ENCODE measurements around the gene XRCC6.

Gene XRCC6

DNA sequence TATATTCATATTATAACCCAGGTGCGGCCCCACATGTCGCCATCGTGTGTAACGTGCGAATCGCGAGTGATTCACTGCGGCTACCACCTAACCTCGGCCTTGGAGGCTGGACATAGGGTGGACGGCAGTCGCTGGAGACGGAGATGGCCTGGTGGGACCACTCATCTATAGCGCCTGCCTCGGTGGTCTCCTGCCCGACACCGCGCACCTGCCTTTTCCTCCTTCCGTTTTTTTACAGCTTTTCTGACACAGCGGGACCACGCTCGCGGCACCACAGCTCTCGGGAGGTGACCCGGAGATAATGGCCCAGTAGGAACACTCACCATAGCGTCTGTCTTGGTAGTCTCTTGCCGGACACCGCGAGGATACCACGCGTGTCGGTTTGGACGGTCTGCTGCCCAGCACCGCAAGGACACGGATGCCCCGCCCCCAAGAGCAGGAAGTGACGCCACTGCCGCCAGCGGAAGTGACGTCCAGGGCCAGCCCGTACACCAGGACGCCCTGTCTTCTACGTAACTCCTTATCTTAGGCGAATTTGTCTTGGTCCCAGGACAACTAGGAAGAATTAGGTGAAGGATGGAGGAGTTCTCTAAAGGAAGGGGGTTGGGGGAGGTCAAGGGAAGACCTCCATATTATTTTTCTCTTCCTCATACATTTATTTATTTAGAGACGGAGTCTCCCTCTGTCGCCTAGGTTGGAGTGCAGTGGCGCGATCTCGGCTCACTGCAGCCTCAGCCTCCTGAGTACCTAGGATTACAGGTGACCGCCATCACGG lies 61.1 kb downstream of the XRCC6 start:
- H3K27ac ChIP-seq: peak overlapping the region; percentile 63
- TF ChIP-seq CTCF (conservative IDR thresholded peaks at IDR 0.05): no peak

- peak overlapping the region; percentile 63 for H3K27ac ChIP-seq
- TF ChIP-seq CTCF (conservative IDR thresholded peaks at IDR 0.05): no peak
These were observed 62.0 kb downstream of the XRCC6 start for GRCh38 chr22:41683052-41683451.

GRCh38 chr22:41683616-41684015 lies 62.5 kb downstream of the XRCC6 start:
- H3K27ac ChIP-seq: no peak overlapping the region
- no peak for TF ChIP-seq CTCF (conservative IDR thresholded peaks at IDR 0.05)

DNA sequence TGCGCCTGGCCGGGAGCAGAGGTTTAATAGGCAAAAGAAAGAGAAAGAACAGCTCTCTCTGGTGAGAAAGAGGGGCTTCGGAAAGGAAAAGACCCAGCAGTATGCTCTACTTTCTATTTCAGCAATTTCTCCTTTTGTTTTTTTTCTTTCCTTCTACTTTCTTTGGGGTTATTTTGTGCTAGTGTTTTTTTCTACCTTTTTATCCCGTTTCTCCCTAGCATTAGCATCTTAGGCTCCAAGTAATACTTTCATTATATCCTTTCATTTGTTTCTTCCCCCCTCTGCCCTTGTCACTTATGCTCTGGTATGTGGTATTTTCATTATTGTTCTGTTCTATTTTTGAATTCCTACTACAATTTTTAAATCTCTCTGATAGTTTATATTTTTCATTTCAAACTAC lies 63.1 kb downstream of the XRCC6 start:
- no peak overlapping the region for H3K27ac ChIP-seq

DNA sequence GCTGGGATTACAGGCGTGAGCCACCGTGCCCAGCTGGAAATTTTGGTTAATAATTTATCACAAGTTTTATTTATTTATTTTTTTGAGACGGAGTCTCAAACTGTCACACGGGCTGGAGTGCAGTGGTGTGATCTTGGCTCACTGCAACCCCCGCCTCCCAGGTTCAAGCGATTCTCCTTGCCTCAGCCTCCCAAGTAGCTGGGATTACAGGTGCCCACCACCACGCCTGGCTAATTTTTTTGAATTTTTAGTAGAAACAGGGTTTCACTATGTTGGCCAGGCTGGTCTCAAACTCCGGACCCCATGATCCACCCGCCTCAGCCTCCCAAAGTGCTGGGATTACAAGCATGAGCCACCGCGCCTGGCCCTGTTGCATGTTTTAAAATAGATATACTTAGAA lies 65.8 kb downstream of the XRCC6 start:
- peak overlapping the region; percentile 89 for H3K27ac ChIP-seq

More for the DNA sequence above, 63.1 kb downstream of the XRCC6 start:
- TF ChIP-seq CTCF (conservative IDR thresholded peaks at IDR 0.05): no peak

DNA sequence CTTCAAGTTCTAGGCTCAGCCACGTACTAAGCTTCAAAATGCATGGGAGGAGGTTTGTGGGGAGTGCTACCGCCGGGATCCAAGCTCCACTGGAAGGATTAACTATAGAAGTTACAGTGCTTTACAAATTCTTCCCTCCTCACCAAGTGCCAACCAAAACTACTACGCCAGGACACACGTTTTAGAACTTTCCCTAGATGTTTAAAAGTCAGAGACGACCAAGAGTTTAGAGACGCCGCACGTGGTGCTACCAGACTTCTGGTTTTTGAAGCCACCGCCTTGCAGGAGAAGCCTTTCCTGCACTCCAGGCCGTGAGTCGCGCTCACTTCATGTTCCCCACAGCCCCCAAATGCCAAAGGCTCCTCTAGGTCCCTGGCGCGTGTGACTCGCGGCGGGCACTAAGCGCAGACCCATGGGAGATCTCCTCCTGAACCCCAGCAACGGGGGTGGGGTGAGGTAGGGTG lies 66.8 kb downstream of the XRCC6 start:
- H3K27ac ChIP-seq: peak overlapping the region; percentile 89
- no peak for TF ChIP-seq CTCF (conservative IDR thresholded peaks at IDR 0.05)

GRCh38 chr22:41688365-41689211 lies 67.5 kb downstream of the XRCC6 start, which contains the start of gene SNU13:
TSS of gene SNU13 (minus strand) at chr22:41688867. CDS start at chr22:41688796, 71 bp downstream.
- no peak for TF ChIP-seq CTCF (conservative IDR thresholded peaks at IDR 0.05)

More at GRCh38 chr22:41688365-41689211, 67.5 kb downstream of the XRCC6 start, which contains the start of gene SNU13:
- peak within 1 kb of the TSS; percentile 89 for H3K27ac ChIP-seq

Measured in VCaP (cell line).